HEK293 (cell line): ENCODE data around the gene PPARA.
A peak's percentile ranks its signal among the peaks of the same experiment; 100 is the strongest.

Experiments
- CTCF ChIA-PET: fragments of 350-600 bp; formaldehyde crosslinking; extraction: SDS; loops from one replicate; lab custom pipeline; 2021; ENCODE audit warnings: antibody characterized with exemption; lab: Yijun Ruan, JAX
- POLR2A ChIA-PET: fragments of 300-600 bp; formaldehyde crosslinking; extraction: SDS; loops from one replicate; lab custom pipeline; 2020; ENCODE audit warnings: antibody characterized with exemption, inconsistent platforms; lab: Yijun Ruan, JAX
- H3K27ac ChIP-seq: fragments of 200-500 bp; sonication (Bioruptor generic); 2 replicates; pipeline ENCODE4 v1.5.1; 2014; ENCODE audit warnings: low read depth, low read length, control low read depth, inconsistent platforms; ENCODE audit errors: extremely low read depth
- H3K36me3 ChIP-seq, 2 experiments: fragments of 200-500 bp in 1 of 2; sonication (Bioruptor generic) in 1 of 2; 1 replicate in 1 of 2; 2 replicates in 1 of 2; pipeline ENCODE4 v1.5.1; 2014 to 2017; ENCODE audit warnings: inconsistent platforms in 2 of 2, low read length in 2 of 2; ENCODE audit not compliant: control insufficient read depth in 2 of 2, insufficient read depth in 1 of 2
- H3K4me1 ChIP-seq: fragments of 200-500 bp; sonication (Bioruptor generic); 2 replicates; pipeline ENCODE4 v1.5.1; 2014; ENCODE audit warnings: mild to moderate bottlenecking, low read length, inconsistent platforms; ENCODE audit not compliant: control insufficient read depth, insufficient read depth
- H3K4me3 ChIP-seq: 2 replicates; pipeline ENCODE4 v1.5.1; 2011; ENCODE audit warnings: low read depth, mild to moderate bottlenecking, control low read depth, low read length, moderate library complexity
- H3K9me3 ChIP-seq: fragments of 200-500 bp; sonication (Bioruptor generic); 2 replicates; pipeline ENCODE4 v1.5.1; 2014; ENCODE audit warnings: low read depth, low read length, inconsistent platforms; ENCODE audit not compliant: control insufficient read depth, insufficient read depth
- GLI2 ChIP-seq: fragments of 450-650 bp; formaldehyde crosslinking; IDR thresholded peaks from 2 replicates; pipeline ENCODE4; 2017; ENCODE audit warnings: missing biosample characterization, missing genetic modification characterization, low read depth, borderline replicate concordance
- GLIS2 ChIP-seq: fragments of 450-650 bp; formaldehyde crosslinking; IDR thresholded peaks from 2 replicates; pipeline ENCODE4 v1.5.1; 2016; ENCODE audit warnings: missing biosample characterization, missing genetic modification characterization
- KLF1 ChIP-seq: fragments of 450-650 bp; formaldehyde crosslinking; IDR thresholded peaks from 2 replicates; pipeline ENCODE4 v1.5.1; 2016; ENCODE audit warnings: missing biosample characterization, missing genetic modification characterization
- KLF8 ChIP-seq: fragments of 450-650 bp; formaldehyde crosslinking; IDR thresholded peaks from 2 replicates; pipeline ENCODE4 v1.5.1; 2016; ENCODE audit warnings: missing biosample characterization, missing genetic modification characterization
- SCRT1 ChIP-seq: fragments of 450-650 bp; formaldehyde crosslinking; IDR thresholded peaks from 2 replicates; pipeline ENCODE4 v1.5.1; 2016; ENCODE audit warnings: missing biosample characterization, missing genetic modification characterization, borderline replicate concordance
- SCRT2 ChIP-seq: fragments of 450-650 bp; formaldehyde crosslinking; IDR thresholded peaks from 2 replicates; pipeline ENCODE4 v1.5.1; 2016; ENCODE audit warnings: missing biosample characterization, missing genetic modification characterization
- ZBTB17 ChIP-seq: fragments of 450-650 bp; formaldehyde crosslinking; IDR thresholded peaks from 2 replicates; pipeline ENCODE4 v1.5.1; 2016; ENCODE audit warnings: missing biosample characterization, missing genetic modification characterization
- ZNF140 ChIP-seq: fragments of 450-650 bp; formaldehyde crosslinking; IDR thresholded peaks from 2 replicates; pipeline ENCODE4 v1.5.1; 2016; ENCODE audit warnings: missing biosample characterization, missing genetic modification characterization
- ZNF214 ChIP-seq: fragments of 450-650 bp; formaldehyde crosslinking; IDR thresholded peaks from 2 replicates; pipeline ENCODE4 v1.5.1; 2017; ENCODE audit warnings: missing biosample characterization, mild to moderate bottlenecking, missing genetic modification characterization, borderline replicate concordance
- ZNF350 ChIP-seq: fragments of 450-650 bp; formaldehyde crosslinking; IDR thresholded peaks from 2 replicates; pipeline ENCODE4 v1.5.0; 2017; ENCODE audit warnings: missing biosample characterization, mild to moderate bottlenecking, missing genetic modification characterization
- ZNF366 ChIP-seq: fragments of 450-650 bp; formaldehyde crosslinking; conservative IDR thresholded peaks from 2 replicates; pipeline ENCODE4 v1.5.1; 2016; ENCODE audit warnings: missing biosample characterization, missing genetic modification characterization
- ZNF514 ChIP-seq: fragments of 450-650 bp; formaldehyde crosslinking; IDR thresholded peaks from 2 replicates; pipeline ENCODE4 v1.5.1; 2016; ENCODE audit warnings: missing biosample characterization, missing genetic modification characterization
- ZNF585B ChIP-seq: fragments of 450-650 bp; formaldehyde crosslinking; IDR thresholded peaks from 2 replicates; pipeline ENCODE4 v1.5.1; 2016; ENCODE audit warnings: missing biosample characterization, missing genetic modification characterization
- ZNF610 ChIP-seq: fragments of 450-650 bp; formaldehyde crosslinking; IDR thresholded peaks from 2 replicates; pipeline ENCODE4 v1.5.1; 2016; ENCODE audit warnings: missing biosample characterization, missing genetic modification characterization, borderline replicate concordance
- TF ChIP-seq, protein P1 (sequence below): fragments of 450-650 bp; formaldehyde crosslinking; IDR thresholded peaks from 2 replicates; pipeline ENCODE4 v1.5.1; 2016; ENCODE audit warnings: missing biosample characterization, missing genetic modification characterization
- TF ChIP-seq, protein P2 (sequence below): fragments of 450-650 bp; formaldehyde crosslinking; IDR thresholded peaks from 2 replicates; pipeline ENCODE4 v1.5.0; 2017; ENCODE audit warnings: missing biosample characterization, missing genetic modification characterization, borderline replicate concordance
- TF ChIP-seq, protein P3 (sequence below): fragments of 450-650 bp; formaldehyde crosslinking; IDR thresholded peaks from 2 replicates; pipeline ENCODE4 v1.5.1; 2017; ENCODE audit warnings: missing biosample characterization, missing genetic modification characterization
- TF ChIP-seq, protein P4 (sequence below): fragments of 450-650 bp; formaldehyde crosslinking; IDR thresholded peaks from 2 replicates; pipeline ENCODE4 v1.5.1; 2016; ENCODE audit warnings: missing biosample characterization, missing genetic modification characterization

PPARA gene

GRCh38 chr22:46105494-46106278 lies 44.6 kb upstream of the PPARA start:
- Histone ChIP-seq H3K4me3 (no peak overlapping the region), H3K27ac (0 out of 2 replicates have a peak overlapping the region, but pooled peaks have one; percentile 28), H3K36me3 (peaks cover 0 to 18% of the 10 kb centered on the region in 2 experiments; a peak in 2 of 3 replicates), H3K9me3 (no peaks in the 10 kb centered on the region), H3K4me1 (no peaks in the 10 kb centered on the region)
- CTCF ChIA-PET = interaction anchor here (1.2 kb wide), 1 partner anchor 11 kb away, joined by 5 read pairs; no protein-coding TSS in a partner anchor
- POLR2A ChIA-PET = no interaction called here
- TF ChIP-seq ZNF140 (tag by site-specific recombination) = no peak
- TF ChIP-seq, protein P1, sequence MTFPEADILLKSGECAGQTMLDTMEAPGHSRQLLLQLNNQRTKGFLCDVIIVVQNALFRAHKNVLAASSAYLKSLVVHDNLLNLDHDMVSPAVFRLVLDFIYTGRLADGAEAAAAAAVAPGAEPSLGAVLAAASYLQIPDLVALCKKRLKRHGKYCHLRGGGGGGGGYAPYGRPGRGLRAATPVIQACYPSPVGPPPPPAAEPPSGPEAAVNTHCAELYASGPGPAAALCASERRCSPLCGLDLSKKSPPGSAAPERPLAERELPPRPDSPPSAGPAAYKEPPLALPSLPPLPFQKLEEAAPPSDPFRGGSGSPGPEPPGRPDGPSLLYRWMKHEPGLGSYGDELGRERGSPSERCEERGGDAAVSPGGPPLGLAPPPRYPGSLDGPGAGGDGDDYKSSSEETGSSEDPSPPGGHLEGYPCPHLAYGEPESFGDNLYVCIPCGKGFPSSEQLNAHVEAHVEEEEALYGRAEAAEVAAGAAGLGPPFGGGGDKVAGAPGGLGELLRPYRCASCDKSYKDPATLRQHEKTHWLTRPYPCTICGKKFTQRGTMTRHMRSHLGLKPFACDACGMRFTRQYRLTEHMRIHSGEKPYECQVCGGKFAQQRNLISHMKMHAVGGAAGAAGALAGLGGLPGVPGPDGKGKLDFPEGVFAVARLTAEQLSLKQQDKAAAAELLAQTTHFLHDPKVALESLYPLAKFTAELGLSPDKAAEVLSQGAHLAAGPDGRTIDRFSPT (tag by site-specific recombination) = 0 out of 2 replicates have a peak, but pooled peaks have one; percentile 41
- TF ChIP-seq KLF1 (tag by site-specific recombination) = peak; percentile 96
- peak; percentile 55 for TF ChIP-seq KLF8 (tag by site-specific recombination)

DNA sequence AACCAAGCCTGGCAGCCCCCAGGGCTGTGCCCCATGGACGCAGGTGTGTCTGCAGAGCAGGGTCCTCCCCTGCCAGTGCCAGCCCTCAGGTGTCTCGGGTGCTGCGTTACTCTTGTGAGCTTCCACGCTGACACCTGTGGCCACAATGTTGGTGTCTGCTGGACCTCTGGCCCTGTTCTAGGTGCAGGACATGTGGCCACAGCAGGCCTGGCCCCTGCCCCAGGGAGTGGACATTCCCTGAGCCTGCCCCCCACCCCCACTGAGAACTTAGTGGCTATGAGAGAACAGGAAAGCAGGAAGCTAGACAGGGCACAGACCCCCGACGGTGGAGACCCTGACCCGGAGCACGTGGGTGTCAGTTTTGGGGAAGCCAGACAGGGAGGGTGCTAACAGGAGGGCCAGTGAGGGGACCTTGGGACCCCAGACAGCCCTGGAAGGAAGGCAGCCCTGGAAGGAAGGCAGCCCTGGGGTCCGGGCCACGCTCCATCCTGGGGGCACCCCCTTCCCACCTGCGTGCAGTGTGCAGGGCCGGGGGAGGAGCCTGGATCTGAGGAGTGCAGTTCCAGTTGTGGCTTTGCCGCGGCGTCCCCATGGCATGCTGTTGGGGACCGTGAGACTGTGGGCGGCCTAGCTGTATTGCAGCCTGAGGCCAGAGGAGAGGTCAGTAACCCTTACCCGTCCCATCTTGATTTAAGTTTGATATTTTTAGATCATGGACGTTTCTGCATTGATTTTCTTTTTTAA lies 43.9 kb upstream of the PPARA start:
- Histone ChIP-seq H3K9me3 (no peaks in the 10 kb centered on the region), H3K36me3 (peaks cover 0 to 20% of the 10 kb centered on the region in 2 experiments; a peak in 1 of 3 replicates), H3K4me3 (no peak overlapping the region), H3K4me1 (no peaks in the 10 kb centered on the region), H3K27ac (0 out of 2 replicates have a peak overlapping the region, but pooled peaks have one; percentile 28)
- CTCF ChIA-PET = interaction anchor here (0.7 to 1.6 kb wide), 3 partner anchors 10 to 211 kb away, joined by 4 to 11 read pairs (median 5); no protein-coding TSS in a partner anchor
- POLR2A ChIA-PET = interaction anchor here (1.1 kb wide), 1 partner anchor 29 kb away, joined by 3 read pairs; no protein-coding TSS in a partner anchor
- no peak for TF ChIP-seq ZNF366 (tag by site-specific recombination)
- no peak for TF ChIP-seq ZBTB17 (tag by site-specific recombination)
- no peak for TF ChIP-seq KLF1 (tag by site-specific recombination)
- TF ChIP-seq, protein P2, sequence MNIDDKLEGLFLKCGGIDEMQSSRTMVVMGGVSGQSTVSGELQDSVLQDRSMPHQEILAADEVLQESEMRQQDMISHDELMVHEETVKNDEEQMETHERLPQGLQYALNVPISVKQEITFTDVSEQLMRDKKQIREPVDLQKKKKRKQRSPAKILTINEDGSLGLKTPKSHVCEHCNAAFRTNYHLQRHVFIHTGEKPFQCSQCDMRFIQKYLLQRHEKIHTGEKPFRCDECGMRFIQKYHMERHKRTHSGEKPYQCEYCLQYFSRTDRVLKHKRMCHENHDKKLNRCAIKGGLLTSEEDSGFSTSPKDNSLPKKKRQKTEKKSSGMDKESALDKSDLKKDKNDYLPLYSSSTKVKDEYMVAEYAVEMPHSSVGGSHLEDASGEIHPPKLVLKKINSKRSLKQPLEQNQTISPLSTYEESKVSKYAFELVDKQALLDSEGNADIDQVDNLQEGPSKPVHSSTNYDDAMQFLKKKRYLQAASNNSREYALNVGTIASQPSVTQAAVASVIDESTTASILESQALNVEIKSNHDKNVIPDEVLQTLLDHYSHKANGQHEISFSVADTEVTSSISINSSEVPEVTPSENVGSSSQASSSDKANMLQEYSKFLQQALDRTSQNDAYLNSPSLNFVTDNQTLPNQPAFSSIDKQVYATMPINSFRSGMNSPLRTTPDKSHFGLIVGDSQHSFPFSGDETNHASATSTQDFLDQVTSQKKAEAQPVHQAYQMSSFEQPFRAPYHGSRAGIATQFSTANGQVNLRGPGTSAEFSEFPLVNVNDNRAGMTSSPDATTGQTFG (tag by site-specific recombination) = no peak
- TF ChIP-seq GLI2 (tag by site-specific recombination) = no peak
- TF ChIP-seq, protein P3, sequence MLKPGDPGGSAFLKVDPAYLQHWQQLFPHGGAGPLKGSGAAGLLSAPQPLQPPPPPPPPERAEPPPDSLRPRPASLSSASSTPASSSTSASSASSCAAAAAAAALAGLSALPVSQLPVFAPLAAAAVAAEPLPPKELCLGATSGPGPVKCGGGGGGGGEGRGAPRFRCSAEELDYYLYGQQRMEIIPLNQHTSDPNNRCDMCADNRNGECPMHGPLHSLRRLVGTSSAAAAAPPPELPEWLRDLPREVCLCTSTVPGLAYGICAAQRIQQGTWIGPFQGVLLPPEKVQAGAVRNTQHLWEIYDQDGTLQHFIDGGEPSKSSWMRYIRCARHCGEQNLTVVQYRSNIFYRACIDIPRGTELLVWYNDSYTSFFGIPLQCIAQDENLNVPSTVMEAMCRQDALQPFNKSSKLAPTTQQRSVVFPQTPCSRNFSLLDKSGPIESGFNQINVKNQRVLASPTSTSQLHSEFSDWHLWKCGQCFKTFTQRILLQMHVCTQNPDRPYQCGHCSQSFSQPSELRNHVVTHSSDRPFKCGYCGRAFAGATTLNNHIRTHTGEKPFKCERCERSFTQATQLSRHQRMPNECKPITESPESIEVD (tag by site-specific recombination) = no peak
- TF ChIP-seq ZNF585B (tag by site-specific recombination) = no peak
- peak; percentile 58 for TF ChIP-seq GLIS2 (tag by site-specific recombination)
- TF ChIP-seq SCRT2 (tag by site-specific recombination) = 0 out of 2 replicates have a peak, but pooled peaks have one; percentile 39
- TF ChIP-seq, protein P4, sequence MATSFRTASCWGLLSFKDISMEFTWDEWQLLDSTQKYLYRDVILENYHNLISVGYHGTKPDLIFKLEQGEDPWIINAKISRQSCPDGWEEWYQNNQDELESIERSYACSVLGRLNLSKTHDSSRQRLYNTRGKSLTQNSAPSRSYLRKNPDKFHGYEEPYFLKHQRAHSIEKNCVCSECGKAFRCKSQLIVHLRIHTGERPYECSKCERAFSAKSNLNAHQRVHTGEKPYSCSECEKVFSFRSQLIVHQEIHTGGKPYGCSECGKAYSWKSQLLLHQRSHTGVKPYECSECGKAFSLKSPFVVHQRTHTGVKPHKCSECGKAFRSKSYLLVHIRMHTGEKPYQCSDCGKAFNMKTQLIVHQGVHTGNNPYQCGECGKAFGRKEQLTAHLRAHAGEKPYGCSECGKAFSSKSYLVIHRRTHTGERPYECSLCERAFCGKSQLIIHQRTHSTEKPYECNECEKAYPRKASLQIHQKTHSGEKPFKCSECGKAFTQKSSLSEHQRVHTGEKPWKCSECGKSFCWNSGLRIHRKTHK (tag by site-specific recombination) = no peak
- TF ChIP-seq ZNF214 (tag by site-specific recombination) = no peak
- no peak for TF ChIP-seq ZNF350
- TF ChIP-seq ZNF514 (tag by site-specific recombination) = no peak
- TF ChIP-seq SCRT1 (tag by site-specific recombination) = 0 out of 2 replicates have a peak, but pooled peaks have one; percentile 45
- no peak for TF ChIP-seq ZNF610 (tag by site-specific recombination)
